Measurements from ENCODE around the gene BCOR. TPM values are rescaled to one million over a fixed set of nuclear protein-coding genes. Genes with fewer than 3 reads are reported as not detected.

The BCOR gene
- total RNA-seq, 1 experiment from 2014 or later = 58.8 TPM

GRCh38 chrX:40081679-40082068 lies 16.1 kb downstream of the BCOR start:
- POLR2A ChIA-PET (ENCODE audit: low non-redundant PET) = no interaction called here
- H3K9me3 ChIP-seq (ENCODE audit: low read depth, low read length, poor library complexity, severe bottlenecking) = no peaks in the 10 kb centered on the region
- intact Hi-C loops (cut with micrococcal nuclease; ENCODE audit: unreplicated experiment) = no loop called here
- no peaks in the 10 kb centered on the region for H3K27me3 ChIP-seq (replicated peaks; ENCODE audit: insufficient read depth, low read depth, low read length, poor library complexity)
- H3K27ac ChIP-seq (ENCODE audit: low read depth, low read length, poor library complexity, severe bottlenecking) = no peak overlapping the region
- H3K4me1 ChIP-seq (ENCODE audit: insufficient read depth, low read length, poor library complexity, severe bottlenecking) = peaks cover 57% of the 10 kb centered on the region
- DNase-seq (ENCODE audit: low spot score) = no peak
- H3K4me3 ChIP-seq (ENCODE audit: low read depth, low read length, poor library complexity, severe bottlenecking) = no peak overlapping the region
- H3K36me3 ChIP-seq (ENCODE audit: insufficient read depth, low read length, poor library complexity, severe bottlenecking) = no peaks in the 10 kb centered on the region
- BruUV-seq (replicated peaks) = no TSS peak
- CTCF ChIA-PET = interaction anchor here (0.5 kb wide), 1 partner anchor 15 kb away, joined by 3 read pairs; no protein-coding TSS in a partner anchor
- no peak for TF ChIP-seq CTCF (conservative IDR thresholded peaks at IDR 0.05; ENCODE audit: low read depth, low read length)
- no peak for TF ChIP-seq EZH2 (IDR thresholded peaks at IDR 0.05; ENCODE audit: borderline replicate concordance, low read depth, low read length, poor library complexity, severe bottlenecking)

- CTCF ChIA-PET = no interaction called here
Measured at GRCh38 chrX:40080894-40081678, 16.7 kb downstream of the BCOR start.

GRCh38 chrX:40079572-40079971 lies 18.2 kb downstream of the BCOR start:
- DNase-seq (ENCODE audit: low spot score) = peak; percentile 46
- Histone ChIP-seq H3K4me3 (ENCODE audit: low read depth, low read length, poor library complexity, severe bottlenecking) (no peak overlapping the region), H3K36me3 (ENCODE audit: insufficient read depth, low read length, poor library complexity, severe bottlenecking) (peaks cover 7% of the 10 kb centered on the region), H3K27ac (ENCODE audit: low read depth, low read length, poor library complexity, severe bottlenecking) (no peak overlapping the region), H3K9me3 (ENCODE audit: low read depth, low read length, poor library complexity, severe bottlenecking) (no peaks in the 10 kb centered on the region), H3K4me1 (ENCODE audit: insufficient read depth, low read length, poor library complexity, severe bottlenecking) (peaks cover 42% of the 10 kb centered on the region), H3K27me3 (replicated peaks; ENCODE audit: insufficient read depth, low read depth, low read length, poor library complexity) (no peaks in the 10 kb centered on the region)
- POLR2A ChIA-PET (ENCODE audit: low non-redundant PET) = no interaction called here
- CTCF ChIA-PET = interaction anchor here (0.9 kb wide), 1 partner anchor 72 kb away, joined by 5 read pairs; no protein-coding TSS in a partner anchor
- intact Hi-C loops (cut with micrococcal nuclease; ENCODE audit: unreplicated experiment) = no loop called here
- BruUV-seq (replicated peaks) = no TSS peak
- peak; percentile 47 for TF ChIP-seq CTCF (conservative IDR thresholded peaks at IDR 0.05; ENCODE audit: low read depth, low read length)
- TF ChIP-seq EZH2 (IDR thresholded peaks at IDR 0.05; ENCODE audit: borderline replicate concordance, low read depth, low read length, poor library complexity, severe bottlenecking) = no peak

More at GRCh38 chrX:40080894-40081678, 16.7 kb downstream of the BCOR start:
- Histone ChIP-seq H3K27ac (ENCODE audit: low read depth, low read length, poor library complexity, severe bottlenecking) (no peak overlapping the region), H3K27me3 (replicated peaks; ENCODE audit: insufficient read depth, low read depth, low read length, poor library complexity) (no peaks in the 10 kb centered on the region), H3K4me1 (ENCODE audit: insufficient read depth, low read length, poor library complexity, severe bottlenecking) (peaks cover 51% of the 10 kb centered on the region), H3K36me3 (ENCODE audit: insufficient read depth, low read length, poor library complexity, severe bottlenecking) (no peaks in the 10 kb centered on the region), H3K4me3 (ENCODE audit: low read depth, low read length, poor library complexity, severe bottlenecking) (no peak overlapping the region), H3K9me3 (ENCODE audit: low read depth, low read length, poor library complexity, severe bottlenecking) (no peaks in the 10 kb centered on the region)
- BruUV-seq (replicated peaks) = no TSS peak
- no peak for TF ChIP-seq EZH2 (IDR thresholded peaks at IDR 0.05; ENCODE audit: borderline replicate concordance, low read depth, low read length, poor library complexity, severe bottlenecking)
- TF ChIP-seq CTCF (conservative IDR thresholded peaks at IDR 0.05; ENCODE audit: low read depth, low read length) = no peak
- intact Hi-C loops (cut with micrococcal nuclease; ENCODE audit: unreplicated experiment) = no loop called here
- DNase-seq (ENCODE audit: low spot score) = no peak
- POLR2A ChIA-PET (ENCODE audit: low non-redundant PET) = no interaction called here
